Activated gamma-delta T cell treated with Interleukin-2 at 50 U/mL for 16 hours (primary cell): ENCODE measurements around the gene CCM2L.

Experiments used
- DNase-seq: peaks from one replicate; pipeline ENCODE4 v3.0.0-alpha.2; 2020

CCM2L gene

GRCh38 chr20:32062776-32063170 lies 52.5 kb downstream of the CCM2L start:
- no peak for DNase-seq

GRCh38 chr20:32063695-32064094 lies 53.5 kb downstream of the CCM2L start:
- no peak for DNase-seq

GRCh38 chr20:32064667-32065066 lies 54.4 kb downstream of the CCM2L start:
- DNase-seq, result no peak

GRCh38 chr20:32067234-32067821 lies 57.1 kb downstream of the CCM2L start:
- no peak for DNase-seq

- DNase-seq, result no peak
Measured at GRCh38 chr20:32068174-32068573, 57.9 kb downstream of the CCM2L start.

GRCh38 chr20:32069711-32070110 lies 59.5 kb downstream of the CCM2L start:
- DNase-seq, result no peak

- DNase-seq, result no peak
Measured at GRCh38 chr20:32070282-32070681, 60.0 kb downstream of the CCM2L start.

GRCh38 chr20:32070690-32071213 lies 60.5 kb downstream of the CCM2L start:
- no peak for DNase-seq

- no peak for DNase-seq
Measured at GRCh38 chr20:32071395-32072167, 61.3 kb downstream of the CCM2L start.

- DNase-seq, result no peak
Measured at GRCh38 chr20:32072168-32072750, 62.0 kb downstream of the CCM2L start.

GRCh38 chr20:32075534-32075933 lies 65.3 kb downstream of the CCM2L start:
- DNase-seq, result no peak

- DNase-seq, result no peak
Measured at GRCh38 chr20:32077190-32077589, 67.0 kb downstream of the CCM2L start.

GRCh38 chr20:32078322-32078721 lies 68.1 kb downstream of the CCM2L start:
- DNase-seq, result no peak

- no peak for DNase-seq
Measured at GRCh38 chr20:32078791-32079190, 68.6 kb downstream of the CCM2L start.

GRCh38 chr20:32079655-32080109 lies 69.4 kb downstream of the CCM2L start:
- DNase-seq, result no peak

GRCh38 chr20:32080783-32081182 lies 70.5 kb downstream of the CCM2L start:
- DNase-seq, result no peak
